MM.1S (cell line): Measurements from ENCODE around the gene ZNF367.

Experiments
- DNase-seq: peaks from one replicate; pipeline ENCODE4 v3.0.0-alpha.2; 2015
- H2AFZ ChIP-seq: fragments of 300-600 bp; sonication (generic); 2 replicates; pipeline ENCODE4 v1.6.0; 2016; ENCODE audit warnings: antibody characterized with exemption, low read length
- H3F3A ChIP-seq: fragments of 300-600 bp; sonication (generic); 2 replicates; pipeline ENCODE4 v1.6.1; 2016; ENCODE audit warnings: mild to moderate bottlenecking, antibody characterized with exemption, low read length, moderate library complexity, mixed read lengths; ENCODE audit not compliant: insufficient read depth
- H3K27ac ChIP-seq: fragments of 300-600 bp; sonication (generic); 2 replicates; pipeline ENCODE4 v1.5.1; 2016; ENCODE audit warnings: mild to moderate bottlenecking, low read length
- H3K27me3 ChIP-seq: fragments of 300-600 bp; sonication (generic); replicated peaks from 2 replicates; pipeline ENCODE4 v1.6.0; 2016; ENCODE audit warnings: low read length; ENCODE audit not compliant: insufficient read depth
- H3K36me3 ChIP-seq: fragments of 300-600 bp; sonication (generic); replicated peaks from 2 replicates; pipeline ENCODE4 v1.6.1; 2016; ENCODE audit warnings: mild to moderate bottlenecking, low read length, mixed read lengths; ENCODE audit not compliant: insufficient read depth
- H3K4me1 ChIP-seq: fragments of 300-600 bp; sonication (generic); 2 replicates; pipeline ENCODE4 v1.6.1; 2016; ENCODE audit warnings: low read length, mixed read lengths
- H3K4me2 ChIP-seq: fragments of 300-600 bp; sonication (generic); 2 replicates; pipeline ENCODE4 v1.6.0; 2016; ENCODE audit warnings: low read depth, low read length
- H3K4me3 ChIP-seq: fragments of 300-600 bp; sonication (generic); 2 replicates; pipeline ENCODE4 v1.5.1; 2016; ENCODE audit warnings: low read length, mixed read lengths
- H3K79me2 ChIP-seq: fragments of 300-600 bp; sonication (generic); 2 replicates; pipeline ENCODE4 v1.6.1; 2016; ENCODE audit warnings: mixed run types, low read length, mixed read lengths
- H3K9ac ChIP-seq: fragments of 300-600 bp; sonication (generic); 2 replicates; pipeline ENCODE4 v1.6.1; 2016; ENCODE audit warnings: low read length, mixed read lengths
- H3K9me2 ChIP-seq: fragments of 300-600 bp; sonication (generic); replicated peaks from 2 replicates; pipeline ENCODE4 v1.6.1; 2016; ENCODE audit warnings: mild to moderate bottlenecking, low read length, mixed read lengths; ENCODE audit not compliant: insufficient read depth
- H3K9me3 ChIP-seq: fragments of 300-600 bp; sonication (generic); replicated peaks from 2 replicates; pipeline ENCODE4 v1.6.1; 2016; ENCODE audit warnings: mild to moderate bottlenecking, low read length, mixed read lengths; ENCODE audit not compliant: insufficient read depth
- H4K20me1 ChIP-seq: fragments of 300-600 bp; sonication (generic); 2 replicates; pipeline ENCODE4 v1.6.1; 2016; ENCODE audit warnings: mild to moderate bottlenecking, low read length, moderate library complexity, mixed read lengths; ENCODE audit not compliant: insufficient read depth
- EZH2 ChIP-seq: fragments of 300-600 bp; sonication (generic); optimal IDR thresholded peaks from 2 replicates; pipeline ENCODE3; 2017; ENCODE audit warnings: low read depth, mild to moderate bottlenecking, antibody characterized with exemption, low read length, mixed read lengths
- EZH2phosphoT487 ChIP-seq: fragments of 300-600 bp; sonication (generic); IDR thresholded peaks from 2 replicates; pipeline ENCODE4 v1.6.1; 2018; ENCODE audit warnings: antibody characterized with exemption, low read length
- TF ChIP-seq, protein P1 (sequence below): fragments of 300-600 bp; sonication (generic); IDR thresholded peaks from 2 replicates; pipeline ENCODE4 v1.5.1; 2016; ENCODE audit warnings: antibody characterized with exemption, low read length, mixed read lengths

Gene ZNF367

DNA sequence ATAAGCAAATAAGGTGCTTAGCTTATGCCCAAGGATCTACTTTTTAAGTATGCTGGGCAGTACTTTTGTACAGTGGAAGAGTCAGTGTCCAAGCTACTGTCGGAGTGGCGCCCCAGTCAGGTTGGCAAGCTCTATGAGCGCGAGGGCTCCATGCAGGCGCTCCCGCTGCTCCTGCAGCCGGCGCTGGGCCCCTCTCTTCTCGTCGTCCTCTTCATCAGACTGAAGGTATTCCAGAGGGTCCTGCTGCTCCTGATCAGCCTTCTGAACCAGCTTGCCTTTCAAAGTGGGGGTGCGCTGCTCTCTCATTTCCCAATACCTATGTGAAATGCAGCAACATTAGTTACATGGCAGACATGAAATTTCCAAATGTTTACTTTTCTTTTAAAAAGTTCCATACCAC is 30.0 kb downstream of the ZNF367 start:
- H4K20me1 ChIP-seq, result no peaks in the 10 kb centered on the region
- peaks cover 26% of the 10 kb centered on the region; the same call in 1 of the 2 replicates for H3K36me3 ChIP-seq
- no peak overlapping the region for H3K27ac ChIP-seq
- H3K4me2 ChIP-seq, result no peak overlapping the region
- no peak overlapping the region for H3K9ac ChIP-seq
- H3K9me2 ChIP-seq, result no peaks in the 10 kb centered on the region
- H3K27me3 ChIP-seq, result no peaks in the 10 kb centered on the region
- H3K4me3 ChIP-seq, result no peak overlapping the region
- TF ChIP-seq EZH2phosphoT487 (no peak), EZH2 (no peak)
- TF ChIP-seq, protein P1, sequence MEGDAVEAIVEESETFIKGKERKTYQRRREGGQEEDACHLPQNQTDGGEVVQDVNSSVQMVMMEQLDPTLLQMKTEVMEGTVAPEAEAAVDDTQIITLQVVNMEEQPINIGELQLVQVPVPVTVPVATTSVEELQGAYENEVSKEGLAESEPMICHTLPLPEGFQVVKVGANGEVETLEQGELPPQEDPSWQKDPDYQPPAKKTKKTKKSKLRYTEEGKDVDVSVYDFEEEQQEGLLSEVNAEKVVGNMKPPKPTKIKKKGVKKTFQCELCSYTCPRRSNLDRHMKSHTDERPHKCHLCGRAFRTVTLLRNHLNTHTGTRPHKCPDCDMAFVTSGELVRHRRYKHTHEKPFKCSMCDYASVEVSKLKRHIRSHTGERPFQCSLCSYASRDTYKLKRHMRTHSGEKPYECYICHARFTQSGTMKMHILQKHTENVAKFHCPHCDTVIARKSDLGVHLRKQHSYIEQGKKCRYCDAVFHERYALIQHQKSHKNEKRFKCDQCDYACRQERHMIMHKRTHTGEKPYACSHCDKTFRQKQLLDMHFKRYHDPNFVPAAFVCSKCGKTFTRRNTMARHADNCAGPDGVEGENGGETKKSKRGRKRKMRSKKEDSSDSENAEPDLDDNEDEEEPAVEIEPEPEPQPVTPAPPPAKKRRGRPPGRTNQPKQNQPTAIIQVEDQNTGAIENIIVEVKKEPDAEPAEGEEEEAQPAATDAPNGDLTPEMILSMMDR, result no peak
- H3K79me2 ChIP-seq, result peaks cover 9% of the 10 kb centered on the region; the same call in 1 of the 2 replicates
- no peaks in the 10 kb centered on the region for H3K9me3 ChIP-seq
- H3K4me1 ChIP-seq, result no peaks in the 10 kb centered on the region
- no peak for DNase-seq
- H2AFZ ChIP-seq, result no peak overlapping the region
- no peaks in the 10 kb centered on the region for H3F3A ChIP-seq

DNA sequence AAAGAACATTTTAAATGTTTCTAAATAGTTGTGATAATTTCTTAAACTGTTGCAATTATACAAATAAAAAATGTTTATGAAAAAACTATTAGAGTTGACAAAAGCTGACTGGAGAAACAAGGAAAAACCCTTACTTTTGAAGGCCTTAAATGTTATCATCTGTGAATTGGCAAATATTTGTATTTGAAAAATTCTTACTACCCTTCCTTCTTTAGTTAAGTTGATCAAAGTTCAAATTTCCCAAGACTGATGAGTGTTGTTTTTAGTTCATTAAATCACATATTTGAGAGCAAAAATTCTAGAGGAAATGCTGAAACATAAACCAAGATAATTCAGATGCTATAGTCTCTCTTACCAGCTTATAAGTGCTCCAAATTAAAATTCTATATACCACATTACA is 32.0 kb downstream of the ZNF367 start:
- TF ChIP-seq EZH2phosphoT487 (no peak), EZH2 (no peak)
- TF ChIP-seq, protein P1, result no peak
- Histone ChIP-seq H3F3A (0 out of 2 replicates have a peak, but pooled peaks cover 2% of the 10 kb centered on the region), H3K9me2 (no peaks in the 10 kb centered on the region), H3K36me3 (peaks cover 26% of the 10 kb centered on the region; the same call in 1 of the 2 replicates), H3K9ac (no peak overlapping the region), H3K9me3 (no peaks in the 10 kb centered on the region), H4K20me1 (no peaks in the 10 kb centered on the region), H3K27me3 (no peaks in the 10 kb centered on the region), H3K4me1 (no peaks in the 10 kb centered on the region), H3K4me3 (no peak overlapping the region), H3K27ac (no peak overlapping the region), H2AFZ (no peak overlapping the region), H3K4me2 (no peak overlapping the region), H3K79me2 (no peaks in the 10 kb centered on the region)
- no peak for DNase-seq

GRCh38 chr9:96383165-96383942 is 34.8 kb downstream of the ZNF367 start, which contains the start of gene SLC35D2:
SLC35D2 (minus strand) TSS chr9:96383711; CDS start chr9:96383634, 77 bp downstream.
- H3K4me2 ChIP-seq, result no peak within 1 kb of the TSS
- no peaks in the 10 kb centered on the region for H3K4me1 ChIP-seq
- H3K27me3 ChIP-seq, result no peaks in the 10 kb centered on the region
- H3K27ac ChIP-seq, result no peak within 1 kb of the TSS
- no peak within 1 kb of the TSS for H3K9ac ChIP-seq
- no peaks in the 10 kb centered on the region for H3K79me2 ChIP-seq
- TF ChIP-seq EZH2 (no peak), EZH2phosphoT487 (no peak)
- TF ChIP-seq, protein P1, result no peak
- 0 out of 2 replicates have a peak, but pooled peaks cover 2% of the 10 kb centered on the region for H3F3A ChIP-seq
- H4K20me1 ChIP-seq, result no peaks in the 10 kb centered on the region
- H3K4me3 ChIP-seq, result no peak within 1 kb of the TSS
- H3K36me3 ChIP-seq, result peaks cover 18% of the 10 kb centered on the region; the same call in 1 of the 2 replicates
- no peak for DNase-seq
- H3K9me2 ChIP-seq, result no peaks in the 10 kb centered on the region
- H3K9me3 ChIP-seq, result no peaks in the 10 kb centered on the region
- no peak within 1 kb of the TSS for H2AFZ ChIP-seq
